Heart left ventricle (tissue), 13 donors: ENCODE data around the gene PHACTR1.

Experiments used
- CTCF ChIP-seq, 12 donors: fragments of 200-600 bp; sonication (generic) in 4 of 12; IDR thresholded peaks; one replicate each; pipeline versions ENCODE4 v1.5.0 to v1.8.0; 2018 to 2022; ENCODE audit warnings: antibody characterized with exemption in 12 of 12, mild to moderate bottlenecking in 5 of 12
- POLR2A ChIP-seq, 2 donors: fragments of 450-650 bp; IDR thresholded peaks; one replicate each; pipeline ENCODE4 v1.6.1; 2017; ENCODE audit warnings: antibody characterized with exemption in 2 of 2, mild to moderate bottlenecking in 2 of 2, moderate library complexity in 2 of 2
- donor health status: ischemic (EF 13 %, LVEDD 7.1; RV severe dilation, severe dysfunction).
- donor health status: DM: no; HTN: yes; CAD: no.
- donor health status: DM: no; HTN: no; CAD: no.
- donor health status: ischemic (EF 25% LVEDD 6.9; RV normal size, moderate dysfunction).
- donor health status: ischemic (EF 25% LVEDD 5.7; RV mildly dilated, moderate dysfunction).
- donor health status: ischemic (EF 35%, LVEDD 5.7; RV mildly dilated, moderate dysfunction).
- donor health status: nonischemic (EF 11% LVEDD 7.7; RV severe dilation, severe dysfunction).
- donor health status: DM: yes; HTN: yes; CAD: no.
- donor health status: PGD.
- donor health status: ischemic (EF 29% LVEDD 5.4; RV normal size, mild dysfunction).
- donor health status: nonischemic (EF 23%, LVEDD 6.1; RV moderate dilation, normal function).

- TF ChIP-seq CTCF (IDR thresholded peaks at IDR 0.05) (no peak), POLR2A (IDR thresholded peaks at IDR 0.05) (no peak)
Observed at GRCh38 chr6:13242590-13242989, 526.0 kb downstream of the PHACTR1 start.
